ENCODE results near the gene CATSPERD. TPM values are rescaled to one million over a fixed set of nuclear protein-coding genes. Genes with fewer than 3 reads are reported as not detected.

Gene CATSPERD
- total RNA-seq, 1 donor from 2014 or later, result not detected

DNA sequence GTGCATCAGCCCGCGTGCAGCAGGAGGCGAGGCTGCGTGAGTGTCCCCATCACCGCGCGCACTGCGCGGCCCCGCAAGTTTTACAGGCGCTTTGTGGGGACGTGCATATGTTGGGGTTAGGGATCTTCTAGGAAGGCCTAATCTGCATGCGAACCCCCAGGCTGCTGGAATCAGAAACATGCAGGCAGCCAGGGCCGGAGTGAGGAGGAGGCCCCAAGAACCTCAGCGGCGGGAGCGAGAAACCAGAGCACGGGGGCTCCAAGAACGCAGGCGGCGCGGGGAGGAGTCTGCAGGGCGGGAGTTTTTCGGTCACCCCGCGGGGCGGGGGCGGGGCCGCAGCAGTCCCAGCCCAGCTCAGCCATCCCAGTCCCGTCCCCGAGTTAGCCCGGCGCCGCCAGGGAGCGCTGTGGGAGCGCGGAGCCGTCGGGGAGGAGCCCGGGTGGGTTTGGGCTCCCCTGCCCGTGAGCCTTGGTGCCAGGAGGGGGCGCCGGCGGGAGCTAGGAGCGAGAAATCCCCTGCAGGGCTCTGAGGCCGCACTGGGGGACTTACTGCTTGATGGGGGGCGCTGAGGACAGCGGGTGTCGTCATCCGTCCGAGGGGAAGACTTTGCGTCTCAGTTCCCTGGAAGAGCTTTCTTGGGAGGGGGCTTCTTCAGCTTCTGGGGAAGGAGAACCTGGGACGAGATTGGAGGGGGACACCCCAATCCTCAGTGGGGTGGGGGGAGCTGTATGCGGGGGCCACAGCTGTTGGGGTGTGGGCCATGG is 83.5 kb downstream of the CATSPERD start:
- TF ChIP-seq EZH2 (IDR thresholded peaks at IDR 0.05) (no peak), CTCF (IDR thresholded peaks at IDR 0.05) (peak; percentile 98)
- peak overlapping the region; percentile 33 for H3K4me3 ChIP-seq
- H3K79me2 ChIP-seq (ENCODE audit: low read depth), result no peaks in the 10 kb centered on the region
- H3K9ac ChIP-seq, result no peak overlapping the region
- peaks cover 20% of the 10 kb centered on the region for H3K27me3 Mint-ChIP-seq (ENCODE audit: insufficient read depth, low read depth)
- peaks cover 38% of the 10 kb centered on the region for H3K4me1 Mint-ChIP-seq
- H3K27me3 ChIP-seq, result peaks cover 39% of the 10 kb centered on the region
- peaks cover 28% of the 10 kb centered on the region for H3F3A ChIP-seq (ENCODE audit: low read depth)
- no peaks in the 10 kb centered on the region for H4K20me1 ChIP-seq (ENCODE audit: low read depth)
- no peak overlapping the region for H3K27ac Mint-ChIP-seq
- peak overlapping the region; percentile 70 for H2AFZ ChIP-seq (replicated peaks)
- no peaks in the 10 kb centered on the region for H3K36me3 ChIP-seq
- H3K27ac ChIP-seq, result no peak overlapping the region
- H3K4me2 ChIP-seq, result peak overlapping the region; percentile 67
- no peaks in the 10 kb centered on the region for H3K36me3 Mint-ChIP-seq
- H3K9me3 ChIP-seq (ENCODE audit: low read depth), result no peaks in the 10 kb centered on the region
- H3K4me3 Mint-ChIP-seq, result peak overlapping the region; percentile 81
- H3K4me1 ChIP-seq, result peaks cover 10% of the 10 kb centered on the region
- DNase-seq (ENCODE audit: low spot score), result peak; percentile 97
- H3K9me3 Mint-ChIP-seq, result no peaks in the 10 kb centered on the region

GRCh38 chr19:5804516-5805461 is 84.4 kb downstream of the CATSPERD start, which contains the start of gene NRTN:
TSS of gene NRTN (plus strand) at chr19:5805067. CDS start at chr19:5824166, 19,099 bp downstream.
- H3K4me2 ChIP-seq, result peak within 1 kb of the TSS; percentile 75
- H3K9ac ChIP-seq, result no peak within 1 kb of the TSS
- no peak within 1 kb of the TSS for H3K27ac Mint-ChIP-seq
- no peaks in the 10 kb centered on the region for H3K9me3 ChIP-seq (ENCODE audit: low read depth)
- peaks cover 34% of the 10 kb centered on the region for H3K4me1 Mint-ChIP-seq
- H3K27me3 Mint-ChIP-seq (ENCODE audit: insufficient read depth, low read depth), result peaks cover 22% of the 10 kb centered on the region
- peak within 1 kb of the TSS; percentile 81 for H3K4me3 Mint-ChIP-seq
- peaks cover 10% of the 10 kb centered on the region for H3K4me1 ChIP-seq
- peak; percentile 84 for DNase-seq (ENCODE audit: low spot score)
- peaks cover 39% of the 10 kb centered on the region for H3K27me3 ChIP-seq
- no peaks in the 10 kb centered on the region for H3K9me3 Mint-ChIP-seq
- TF ChIP-seq EZH2 (IDR thresholded peaks at IDR 0.05), result no peak
- TF ChIP-seq CTCF (IDR thresholded peaks at IDR 0.05), result no peak
- TF ChIP-seq EZH2phosphoT487 (IDR thresholded peaks at IDR 0.05), result no peak
- H4K20me1 ChIP-seq (ENCODE audit: low read depth), result no peaks in the 10 kb centered on the region
- H3K79me2 ChIP-seq (ENCODE audit: low read depth), result no peaks in the 10 kb centered on the region
- H2AFZ ChIP-seq (replicated peaks), result peak within 1 kb of the TSS; percentile 41
- H3K27ac ChIP-seq, result no peak within 1 kb of the TSS
- H3K36me3 Mint-ChIP-seq, result no peaks in the 10 kb centered on the region
- peaks cover 28% of the 10 kb centered on the region for H3F3A ChIP-seq (ENCODE audit: low read depth)
- peak within 1 kb of the TSS; percentile 49 for H3K4me3 ChIP-seq
- no peaks in the 10 kb centered on the region for H3K36me3 ChIP-seq

DNA sequence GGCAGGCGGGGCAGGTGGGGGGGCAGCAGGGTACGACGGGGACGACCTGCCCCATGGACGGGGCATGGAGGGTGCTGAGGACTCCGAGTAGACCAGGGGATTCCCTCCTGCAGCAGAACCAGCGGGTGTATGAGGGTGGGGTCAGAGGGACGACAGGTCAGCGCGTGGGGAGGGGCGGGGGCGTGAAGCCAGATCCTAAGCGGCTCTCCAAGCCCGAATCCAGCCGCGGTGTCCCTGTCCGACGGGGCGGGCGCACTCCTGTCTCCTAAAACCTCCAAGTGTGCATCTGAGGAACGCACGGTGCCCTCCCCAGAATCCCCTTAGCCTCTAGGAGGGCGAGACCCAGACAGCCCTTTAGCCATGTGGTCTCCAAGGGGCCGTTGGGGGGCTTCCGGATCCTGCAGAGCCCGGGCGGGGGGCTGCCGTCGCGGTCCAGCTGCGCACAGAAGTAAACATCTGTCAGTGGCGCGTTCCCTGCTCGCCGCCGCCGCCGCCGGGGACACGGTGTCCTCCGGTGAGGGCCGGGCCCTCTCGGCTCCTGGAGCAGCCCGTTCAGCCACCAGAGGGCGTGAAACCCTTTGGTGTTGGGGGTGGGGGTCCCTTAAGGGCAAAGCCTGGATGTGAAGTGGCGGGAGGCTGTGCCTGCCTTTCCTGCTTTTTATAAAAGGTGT is 85.2 kb downstream of the CATSPERD start:
- Mint-ChIP-seq H3K36me3 (no peaks in the 10 kb centered on the region), H3K4me1 (peaks cover 34% of the 10 kb centered on the region), H3K9me3 (no peaks in the 10 kb centered on the region), H3K27me3 (ENCODE audit: insufficient read depth, low read depth) (peaks cover 20% of the 10 kb centered on the region), H3K4me3 (peak overlapping the region; percentile 79), H3K27ac (no peak overlapping the region)
- peak overlapping the region; percentile 49 for H3K4me3 ChIP-seq
- no peaks in the 10 kb centered on the region for H4K20me1 ChIP-seq (ENCODE audit: low read depth)
- no peak overlapping the region for H3K9ac ChIP-seq
- H3K27me3 ChIP-seq, result peaks cover 39% of the 10 kb centered on the region
- DNase-seq (ENCODE audit: low spot score), result peak; percentile 97
- no peak overlapping the region for H3K27ac ChIP-seq
- peaks cover 10% of the 10 kb centered on the region for H3K4me1 ChIP-seq
- peak overlapping the region; percentile 41 for H2AFZ ChIP-seq (replicated peaks)
- no peaks in the 10 kb centered on the region for H3K79me2 ChIP-seq (ENCODE audit: low read depth)
- peak overlapping the region; percentile 75 for H3K4me2 ChIP-seq
- no peaks in the 10 kb centered on the region for H3K36me3 ChIP-seq
- H3F3A ChIP-seq (ENCODE audit: low read depth), result peaks cover 28% of the 10 kb centered on the region
- peak; percentile 45 for TF ChIP-seq EZH2phosphoT487 (IDR thresholded peaks at IDR 0.05)
- peak; percentile 87 for TF ChIP-seq CTCF (IDR thresholded peaks at IDR 0.05)
- TF ChIP-seq EZH2 (IDR thresholded peaks at IDR 0.05), result peak; percentile 41
- H3K9me3 ChIP-seq (ENCODE audit: low read depth), result no peaks in the 10 kb centered on the region
